Suprapubic skin (tissue), 4 donors: Measurements from ENCODE around the gene C1orf198.

Experiments used
- EP300 ChIP-seq: sonication (generic); formaldehyde crosslinking; IDR thresholded peaks from one replicate; pipeline ENCODE4 v1.6.1; 2017; ENCODE audit warnings: antibody characterized with exemption
- POLR2A ChIP-seq, 2 donors: fragments of 450-650 bp; IDR thresholded peaks; one replicate each; pipeline ENCODE4 v1.6.1; 2017; ENCODE audit warnings: antibody characterized with exemption in 2 of 2, mild to moderate bottlenecking in 2 of 2, moderate library complexity in 2 of 2
- POLR2AphosphoS5 ChIP-seq, 3 donors: sonication (generic); formaldehyde crosslinking; IDR thresholded peaks; one replicate each; pipeline ENCODE4 v1.6.1; 2017; ENCODE audit warnings: antibody characterized with exemption in 3 of 3
- TF ChIP-seq, protein P1 (sequence below), 2 donors: fragments of 200-600 bp in 1 of 2; fragments of 450-650 bp in 1 of 2; sonication (generic) in 1 of 2; IDR thresholded peaks; one replicate each; pipeline ENCODE4 v1.5.1; 2016 to 2019; ENCODE audit warnings: antibody characterized with exemption in 2 of 2, mild to moderate bottlenecking in 1 of 2, moderate library complexity in 1 of 2

DNA sequence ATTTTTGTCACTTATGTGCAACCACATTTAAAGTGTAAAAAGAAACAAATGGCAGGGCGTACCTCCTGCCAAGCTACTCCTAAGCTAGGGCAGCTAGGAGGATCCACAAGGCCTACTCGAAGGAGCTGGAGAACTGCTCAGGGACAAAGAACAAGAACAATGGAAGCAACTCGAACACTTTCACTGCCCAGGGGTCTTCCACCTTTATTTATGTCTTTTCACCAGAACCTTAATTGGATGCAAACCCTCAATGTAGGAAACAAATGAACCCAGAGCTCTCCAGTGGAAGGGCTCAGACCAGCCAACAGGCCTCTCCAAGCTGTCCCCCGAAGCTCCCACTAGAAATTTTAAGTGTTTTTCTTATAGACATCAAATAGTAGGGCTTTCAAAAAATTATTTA is 39.9 kb downstream of the C1orf198 start:
- TF ChIP-seq, protein P1, sequence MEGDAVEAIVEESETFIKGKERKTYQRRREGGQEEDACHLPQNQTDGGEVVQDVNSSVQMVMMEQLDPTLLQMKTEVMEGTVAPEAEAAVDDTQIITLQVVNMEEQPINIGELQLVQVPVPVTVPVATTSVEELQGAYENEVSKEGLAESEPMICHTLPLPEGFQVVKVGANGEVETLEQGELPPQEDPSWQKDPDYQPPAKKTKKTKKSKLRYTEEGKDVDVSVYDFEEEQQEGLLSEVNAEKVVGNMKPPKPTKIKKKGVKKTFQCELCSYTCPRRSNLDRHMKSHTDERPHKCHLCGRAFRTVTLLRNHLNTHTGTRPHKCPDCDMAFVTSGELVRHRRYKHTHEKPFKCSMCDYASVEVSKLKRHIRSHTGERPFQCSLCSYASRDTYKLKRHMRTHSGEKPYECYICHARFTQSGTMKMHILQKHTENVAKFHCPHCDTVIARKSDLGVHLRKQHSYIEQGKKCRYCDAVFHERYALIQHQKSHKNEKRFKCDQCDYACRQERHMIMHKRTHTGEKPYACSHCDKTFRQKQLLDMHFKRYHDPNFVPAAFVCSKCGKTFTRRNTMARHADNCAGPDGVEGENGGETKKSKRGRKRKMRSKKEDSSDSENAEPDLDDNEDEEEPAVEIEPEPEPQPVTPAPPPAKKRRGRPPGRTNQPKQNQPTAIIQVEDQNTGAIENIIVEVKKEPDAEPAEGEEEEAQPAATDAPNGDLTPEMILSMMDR (IDR thresholded peaks at IDR 0.05): no peak
- TF ChIP-seq EP300 (no peak), POLR2A (IDR thresholded peaks at IDR 0.05) (no peak), POLR2AphosphoS5 (IDR thresholded peaks at IDR 0.05) (no peak)
